ENCODE measurements around the gene KIAA2012. TPM values are rescaled to one million over a fixed set of nuclear protein-coding genes. Genes with fewer than 3 reads are reported as not detected.

The KIAA2012 gene
- total RNA-seq, 4 donors from 2014 or later: 0.15 to 0.76 (median 0.26) TPM; not detected in 1

DNA sequence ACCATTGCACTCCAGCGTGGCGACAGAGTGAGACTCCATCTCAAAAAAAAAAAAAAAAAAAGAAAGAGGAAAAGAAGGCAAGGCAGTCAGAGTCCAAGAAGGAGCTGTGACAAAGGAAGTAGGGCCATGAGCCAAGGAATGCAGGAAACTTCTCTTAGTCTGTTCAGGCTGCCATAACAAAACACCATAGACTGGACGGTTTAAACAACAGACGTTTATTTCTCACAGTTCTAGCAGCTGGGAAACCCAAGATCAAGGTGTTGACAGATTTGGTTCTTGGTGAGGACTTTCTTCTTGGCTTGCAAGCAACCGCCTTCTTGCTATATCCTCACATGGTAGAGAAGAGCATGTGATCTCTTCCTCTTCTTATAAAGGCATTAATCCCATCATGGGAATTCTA is 178.4 kb downstream of the KIAA2012 start:
- Histone ChIP-seq H3K9me3 (no peaks in the 10 kb centered on the region), H3K4me3 (no peak overlapping the region), H3K27me3 (no peaks in the 10 kb centered on the region), H3K36me3 (no peaks in the 10 kb centered on the region), H3K4me1 (no peaks in the 10 kb centered on the region), H3K27ac (no peak overlapping the region)
- TF ChIP-seq POLR2A (IDR thresholded peaks at IDR 0.05): no peak
- TF ChIP-seq, protein P1, sequence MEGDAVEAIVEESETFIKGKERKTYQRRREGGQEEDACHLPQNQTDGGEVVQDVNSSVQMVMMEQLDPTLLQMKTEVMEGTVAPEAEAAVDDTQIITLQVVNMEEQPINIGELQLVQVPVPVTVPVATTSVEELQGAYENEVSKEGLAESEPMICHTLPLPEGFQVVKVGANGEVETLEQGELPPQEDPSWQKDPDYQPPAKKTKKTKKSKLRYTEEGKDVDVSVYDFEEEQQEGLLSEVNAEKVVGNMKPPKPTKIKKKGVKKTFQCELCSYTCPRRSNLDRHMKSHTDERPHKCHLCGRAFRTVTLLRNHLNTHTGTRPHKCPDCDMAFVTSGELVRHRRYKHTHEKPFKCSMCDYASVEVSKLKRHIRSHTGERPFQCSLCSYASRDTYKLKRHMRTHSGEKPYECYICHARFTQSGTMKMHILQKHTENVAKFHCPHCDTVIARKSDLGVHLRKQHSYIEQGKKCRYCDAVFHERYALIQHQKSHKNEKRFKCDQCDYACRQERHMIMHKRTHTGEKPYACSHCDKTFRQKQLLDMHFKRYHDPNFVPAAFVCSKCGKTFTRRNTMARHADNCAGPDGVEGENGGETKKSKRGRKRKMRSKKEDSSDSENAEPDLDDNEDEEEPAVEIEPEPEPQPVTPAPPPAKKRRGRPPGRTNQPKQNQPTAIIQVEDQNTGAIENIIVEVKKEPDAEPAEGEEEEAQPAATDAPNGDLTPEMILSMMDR (IDR thresholded peaks at IDR 0.05): no peak
- no peak for DNase-seq
- intact Hi-C loops (cut with DNase I; ENCODE audit: low total_unique reads): no loop called here

Small RNAs within 50 kb of the gene (small RNA-seq; reads per million reads assigned to genes)
- gene AC079354.2: not detected

Other genes starting within 250 kb of the KIAA2012 start
- 10 to 100 TPM in 3 of 4 donors, under 1 TPM in 1; 0.77 to 38.8 (median 20.0) TPM for gene FZD7, start 39.4 kb upstream of the KIAA2012 start, total RNA-seq
- gene SUMO1, start 165.3 kb downstream of the KIAA2012 start, total RNA-seq: 100 to 1,000 TPM in 1 of 4 donors, 10 to 100 TPM in 3; 45.6 to 136 (median 52.7) TPM
- 100 to 1,000 TPM in 1 of 4 donors, 10 to 100 TPM in 3; 26.8 to 138 (median 76.9) TPM for gene NOP58, start 192.5 kb downstream of the KIAA2012 start, total RNA-seq

All from uterus (tissue), 4 donors.